GM03348 (cell line): Measurements from ENCODE around the gene MATCAP1.
A peak's percentile ranks its signal among the peaks of the same experiment; 100 is the strongest.

Experiments used
- DNase-seq: peaks from one replicate; pipeline ENCODE4 v3.0.0; 2012; ENCODE audit warnings: low spot score

The MATCAP1 gene

DNA sequence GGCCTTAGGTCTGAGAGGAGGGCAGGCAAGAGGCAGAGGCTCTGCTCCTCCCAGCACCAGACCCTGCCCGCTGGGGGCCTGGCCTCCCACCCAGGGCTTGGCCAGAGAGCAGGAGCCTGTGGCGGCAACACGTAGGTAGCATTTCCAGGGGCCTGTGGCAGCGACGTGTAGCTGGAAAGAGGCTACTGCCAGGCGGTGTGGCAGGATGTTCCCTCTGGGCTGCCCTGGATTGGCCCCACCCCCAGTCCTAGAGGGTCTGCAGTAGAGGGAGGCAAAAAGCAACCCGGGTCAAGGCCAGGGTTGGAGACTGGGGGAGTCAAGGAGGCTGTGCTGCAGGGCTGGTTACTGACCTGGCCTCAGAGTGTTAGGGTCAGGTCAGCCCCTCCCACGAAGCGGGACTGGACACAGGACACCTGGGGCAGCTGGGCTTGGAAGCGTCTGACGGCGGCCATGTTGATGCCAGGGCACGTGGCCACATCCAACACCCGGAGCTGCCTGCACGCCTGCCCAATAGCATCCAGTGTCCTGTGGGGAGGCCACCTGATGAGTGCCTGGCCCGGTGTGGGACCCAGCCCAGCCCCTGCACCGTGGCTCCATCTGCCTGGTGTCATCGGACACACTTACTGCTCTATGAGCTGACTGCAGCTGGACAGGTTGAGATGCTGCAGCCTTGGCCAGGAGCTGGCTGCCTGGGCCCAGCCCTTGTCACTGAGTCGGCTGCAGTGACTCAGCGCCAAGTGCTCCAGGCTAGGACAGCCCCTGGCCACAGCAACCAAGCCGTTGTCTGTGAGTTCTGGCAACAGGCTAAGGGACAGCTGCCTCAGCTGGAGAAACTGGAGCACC, 23.7 kb upstream of the MATCAP1 start:
- peak; percentile 40 for DNase-seq

DNA sequence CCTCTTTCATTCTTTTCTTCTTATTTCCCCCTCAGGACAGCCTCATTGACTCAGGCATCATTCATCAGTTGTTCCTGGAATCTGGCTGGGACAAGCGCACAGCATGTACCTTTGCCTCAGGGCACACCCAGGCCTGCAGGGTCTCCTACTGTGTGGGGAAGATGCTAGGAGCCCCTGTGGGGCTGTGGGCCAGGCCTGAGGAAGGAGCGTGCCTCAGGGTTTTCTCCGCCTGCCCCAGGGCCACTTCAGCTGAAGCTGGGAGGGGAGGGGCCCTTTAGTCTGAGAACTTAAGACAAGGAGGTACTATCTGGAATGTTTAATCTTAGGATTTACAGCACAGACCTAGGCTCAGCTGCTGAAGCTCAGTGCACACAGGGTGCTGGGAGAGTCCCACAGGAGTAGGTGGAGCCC, 23.1 kb upstream of the MATCAP1 start:
- no peak for DNase-seq

DNA sequence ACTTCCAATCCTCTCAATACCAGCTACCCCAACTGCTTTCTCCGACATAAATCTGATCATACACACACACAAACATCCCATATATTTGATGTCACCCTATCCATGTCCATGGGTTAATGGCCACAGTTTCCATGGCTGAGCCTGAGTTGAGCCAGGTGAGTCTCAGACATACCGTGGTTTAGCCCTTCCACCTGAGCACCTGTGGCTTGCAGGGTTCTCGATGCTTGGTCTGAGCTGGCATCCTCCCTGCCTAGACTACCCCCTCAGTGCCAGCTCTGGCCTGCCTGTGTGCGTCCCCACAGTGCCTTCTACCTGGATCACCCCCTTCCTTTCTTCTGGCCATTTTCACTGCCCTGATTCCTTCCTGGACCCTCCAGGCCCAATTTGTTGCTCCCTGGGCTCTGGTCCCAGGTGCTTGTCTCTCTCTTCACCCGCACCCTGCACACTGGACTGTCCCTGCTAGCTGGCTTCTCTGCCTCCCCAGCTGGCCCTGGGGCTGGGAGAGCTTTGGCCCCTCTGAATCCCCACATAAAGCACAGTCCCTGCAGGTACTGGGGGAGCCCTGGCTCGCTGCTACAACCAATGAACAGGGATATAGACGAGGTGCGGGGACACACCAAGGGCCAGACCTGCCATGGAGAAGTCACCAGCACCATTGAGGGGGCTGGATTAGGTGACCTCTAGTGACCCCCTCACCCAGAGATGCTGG, 22.5 kb upstream of the MATCAP1 start:
- DNase-seq = no peak

DNA sequence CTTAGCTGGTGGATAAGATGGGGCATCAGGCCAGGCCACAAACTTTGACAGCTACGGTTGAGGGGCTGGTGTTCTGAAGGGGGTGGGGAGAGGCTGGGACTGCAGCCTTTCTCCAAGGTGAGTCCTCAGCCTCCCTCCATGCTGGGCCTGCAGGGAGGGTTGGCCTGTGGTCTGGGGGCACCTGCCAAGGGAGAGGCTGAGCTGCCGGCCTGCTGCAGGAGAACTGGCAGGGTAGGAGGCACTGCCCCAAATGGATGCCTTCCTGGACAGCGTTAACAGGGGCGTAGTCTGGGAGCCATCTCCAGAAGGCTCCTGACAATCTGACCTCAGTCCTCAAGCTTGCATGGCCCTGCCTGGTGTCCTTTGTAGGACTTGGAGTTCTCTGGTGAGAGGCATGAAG, 20.3 kb upstream of the MATCAP1 start:
- no peak for DNase-seq

DNA sequence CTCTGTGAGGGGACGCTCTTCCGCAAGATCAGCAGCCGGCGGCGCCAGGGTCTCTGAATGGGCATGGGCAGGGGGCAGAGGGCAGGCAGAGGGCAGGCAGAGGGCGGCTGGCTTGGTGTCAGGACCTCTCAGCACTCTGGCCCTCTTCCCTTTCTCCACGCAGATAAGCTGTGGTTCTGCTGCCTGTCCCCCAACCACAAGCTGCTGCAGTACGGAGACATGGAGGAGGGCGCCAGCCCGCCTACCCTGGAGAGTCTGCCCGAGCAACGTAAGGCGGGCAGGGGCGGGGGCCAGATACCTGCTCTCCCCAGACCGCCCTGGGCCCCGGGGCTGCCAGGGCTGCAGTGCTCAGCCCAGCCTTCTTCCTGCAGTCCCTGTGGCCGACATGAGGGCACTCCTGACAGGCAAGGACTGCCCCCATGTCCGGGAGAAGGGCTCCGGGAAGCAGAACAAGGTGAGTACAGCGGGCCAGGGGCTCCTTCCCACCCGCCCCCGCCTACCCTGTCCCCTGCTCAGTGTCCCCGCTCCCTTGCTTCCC, 19.3 kb upstream of the MATCAP1 start:
- DNase-seq = no peak

DNA sequence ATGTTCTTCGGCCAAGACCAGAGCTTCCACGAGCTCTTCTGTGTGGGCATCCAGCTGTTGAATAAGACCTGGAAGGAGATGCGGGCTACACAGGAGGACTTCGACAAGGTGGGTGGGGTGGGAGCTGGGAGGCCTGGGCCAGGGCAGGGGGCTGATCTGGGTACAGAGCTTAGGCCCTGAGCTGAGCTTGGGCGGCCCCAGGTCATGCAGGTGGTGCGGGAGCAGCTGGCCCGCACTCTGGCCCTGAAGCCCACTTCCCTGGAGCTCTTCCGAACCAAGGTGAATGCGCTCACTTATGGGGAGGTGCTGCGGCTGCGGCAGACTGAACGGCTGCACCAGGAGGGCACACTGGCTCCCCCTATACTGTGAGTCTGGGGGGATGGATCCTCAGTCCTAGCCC, 18.7 kb upstream of the MATCAP1 start:
- DNase-seq = no peak

DNA sequence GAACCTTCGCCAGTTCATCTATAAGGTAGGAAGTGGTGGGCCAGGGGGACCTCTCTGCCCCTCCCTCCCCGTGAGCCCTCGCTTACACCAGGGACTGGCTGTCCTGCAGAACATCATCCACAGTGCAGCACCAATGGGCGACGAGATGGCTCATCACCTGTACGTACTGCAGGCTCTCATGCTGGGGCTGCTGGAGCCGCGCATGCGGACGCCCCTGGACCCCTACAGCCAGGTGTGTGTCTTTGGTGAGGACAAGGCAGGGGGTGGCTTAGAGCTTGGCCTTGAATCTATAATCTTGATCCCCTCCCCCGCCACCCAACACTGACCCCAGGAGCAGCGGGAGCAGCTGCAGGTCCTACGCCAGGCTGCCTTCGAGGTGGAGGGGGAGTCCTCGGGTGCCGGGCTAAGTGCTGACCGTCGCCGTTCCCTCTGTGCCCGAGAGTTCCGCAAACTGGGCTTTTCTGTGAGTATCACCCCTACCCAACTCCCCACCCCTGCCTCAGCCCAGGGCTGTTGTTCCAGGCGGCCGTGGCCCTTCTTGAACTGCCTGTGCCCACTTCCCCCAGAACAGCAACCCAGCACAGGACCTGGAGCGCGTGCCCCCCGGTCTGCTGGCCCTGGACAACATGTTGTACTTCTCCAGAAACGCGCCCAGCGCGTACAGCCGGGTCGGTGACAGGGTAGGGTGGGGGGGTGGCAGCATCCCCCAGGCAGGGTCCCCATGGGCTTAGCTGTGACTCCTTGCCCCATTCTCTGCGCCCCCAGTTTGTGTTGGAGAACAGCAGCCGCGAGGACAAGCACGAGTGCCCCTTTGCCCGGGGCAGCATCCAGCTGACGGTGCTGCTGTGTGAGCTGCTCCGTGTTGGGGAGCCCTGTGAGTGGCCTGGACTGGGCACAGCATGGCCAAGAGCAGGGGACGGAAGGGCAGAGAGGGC, 17.9 kb upstream of the MATCAP1 start:
- no peak for DNase-seq

DNA sequence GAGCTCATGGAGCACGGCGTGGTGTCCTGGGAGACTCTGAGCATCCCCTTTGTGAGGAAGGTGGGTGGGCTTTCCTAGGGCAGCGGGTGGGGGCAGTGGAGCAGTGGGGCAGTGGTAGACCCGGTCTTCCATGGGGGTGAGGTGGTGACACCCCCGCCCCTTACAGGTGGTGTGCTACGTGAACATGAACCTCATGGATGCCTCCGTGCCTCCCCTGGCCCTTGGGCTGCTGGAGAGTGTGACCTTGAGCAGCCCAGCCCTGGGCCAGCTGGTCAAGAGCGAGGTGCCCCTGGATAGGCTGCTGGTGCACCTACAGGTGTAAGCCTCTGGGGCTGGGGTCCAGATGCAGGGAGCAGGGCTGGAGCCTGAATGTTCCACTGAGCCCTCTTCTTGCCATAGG, 16.7 kb upstream of the MATCAP1 start:
- no peak for DNase-seq

DNA sequence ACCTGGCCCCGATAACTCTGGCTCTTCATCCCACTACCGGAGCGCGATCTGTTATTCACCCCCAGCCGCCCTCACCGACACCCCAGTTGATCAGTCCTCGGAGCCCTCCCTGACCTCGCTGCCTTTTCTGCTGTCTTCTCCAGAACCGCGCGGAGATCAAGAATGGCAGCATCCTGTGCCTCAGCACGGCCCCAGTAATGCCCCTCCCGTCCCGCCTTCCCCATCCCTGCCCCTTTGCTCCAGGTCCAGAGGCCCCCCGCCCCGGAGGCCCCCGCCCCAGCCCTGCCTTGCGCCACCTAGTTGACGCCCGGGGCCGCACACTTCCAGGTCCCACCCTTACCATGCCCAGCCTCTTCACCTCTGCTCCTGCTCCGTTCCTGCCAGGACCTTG, 16.0 kb upstream of the MATCAP1 start:
- no peak for DNase-seq

DNA sequence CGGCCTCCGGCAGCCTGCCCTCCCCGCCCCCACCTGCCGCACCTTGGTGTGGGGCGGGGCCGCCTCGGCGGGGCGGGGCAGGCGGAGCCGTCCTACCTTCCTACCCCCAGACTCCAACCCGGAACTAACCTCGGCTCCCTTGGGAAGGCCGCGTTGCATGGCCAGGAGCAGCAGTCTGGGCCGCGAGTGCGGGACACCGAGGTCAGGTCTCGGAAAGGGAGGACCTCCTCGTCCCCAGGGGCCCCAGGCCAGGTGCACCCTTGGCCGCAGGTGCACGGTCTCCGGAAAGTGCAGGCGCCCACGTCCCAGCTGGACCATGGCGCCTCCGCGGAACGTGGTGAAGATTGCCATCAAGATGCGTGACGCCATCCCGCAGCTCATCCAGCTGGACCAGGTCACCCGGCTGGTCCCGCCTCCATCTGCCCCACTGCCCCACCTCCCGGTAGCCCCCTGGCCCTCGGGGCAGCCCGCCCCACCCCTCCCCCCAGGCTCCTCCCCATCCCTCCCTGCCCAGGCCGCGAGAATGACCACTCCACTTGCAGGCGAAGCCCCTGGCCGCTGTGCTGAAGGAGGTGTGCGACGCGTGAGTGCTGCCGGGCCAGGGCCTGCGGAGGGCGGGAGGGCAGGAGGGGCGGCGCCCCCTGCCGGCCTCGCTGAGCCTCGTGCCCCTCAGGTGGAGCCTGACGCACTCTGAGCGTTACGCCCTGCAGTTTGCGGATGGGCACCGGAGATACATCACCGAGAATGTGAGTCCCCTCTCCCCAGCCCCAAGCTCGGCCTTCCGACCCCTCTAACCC, 15.4 kb upstream of the MATCAP1 start, which contains the start of gene ELMO3:
Gene ELMO3, plus strand, starts transcription at position 121 of the 797 bp plus-strand sequence. Its CDS starts 196 bp downstream, at position 317.
- DNase-seq = peak; percentile 39

DNA sequence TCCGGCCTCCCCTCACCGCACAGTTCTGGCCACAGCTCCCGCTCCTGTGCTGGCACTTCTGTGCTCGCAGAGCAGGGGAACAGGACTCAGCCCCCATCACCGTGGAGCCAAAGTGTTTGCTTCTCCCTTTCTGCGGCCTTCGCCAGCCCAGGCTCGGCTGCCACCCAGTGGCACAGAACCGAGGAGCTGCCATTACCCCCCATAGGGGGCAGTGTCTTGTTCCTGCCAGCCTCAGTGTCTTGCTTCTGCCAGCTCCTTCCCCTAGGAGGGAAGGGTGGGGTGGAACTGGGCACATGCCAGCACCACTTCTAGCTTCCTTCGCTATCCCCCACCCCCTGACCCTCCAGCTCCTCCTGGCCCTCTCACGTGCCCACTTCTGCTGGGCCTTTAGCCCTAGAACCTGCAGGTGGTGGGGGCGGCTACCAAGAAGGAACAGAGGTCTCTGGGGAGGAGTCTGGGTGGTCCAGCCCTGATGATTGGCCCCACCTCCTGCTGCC, 14.5 kb upstream of the MATCAP1 start:
- peak; percentile 75 for DNase-seq

DNA sequence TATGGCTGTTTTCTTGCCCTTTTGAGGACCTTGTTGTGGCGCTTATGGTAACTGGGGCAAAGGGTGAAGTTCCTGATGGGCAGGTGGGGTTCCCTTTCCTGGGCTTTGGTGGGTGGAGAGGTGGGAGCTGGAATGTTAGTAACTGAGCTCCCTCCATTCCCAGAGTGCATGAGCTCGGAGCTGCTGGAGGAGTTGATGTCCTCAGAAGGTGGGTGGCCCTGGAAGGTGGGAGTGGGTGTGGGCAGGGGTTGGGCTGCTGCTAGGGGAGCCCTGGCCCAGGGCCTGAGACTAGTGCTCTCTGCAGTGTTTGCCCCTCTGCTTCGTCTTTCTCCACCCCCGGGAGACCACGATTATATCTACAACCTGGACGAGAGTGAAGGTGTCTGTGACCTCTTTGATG, 13.9 kb upstream of the MATCAP1 start:
- DNase-seq = no peak

DNA sequence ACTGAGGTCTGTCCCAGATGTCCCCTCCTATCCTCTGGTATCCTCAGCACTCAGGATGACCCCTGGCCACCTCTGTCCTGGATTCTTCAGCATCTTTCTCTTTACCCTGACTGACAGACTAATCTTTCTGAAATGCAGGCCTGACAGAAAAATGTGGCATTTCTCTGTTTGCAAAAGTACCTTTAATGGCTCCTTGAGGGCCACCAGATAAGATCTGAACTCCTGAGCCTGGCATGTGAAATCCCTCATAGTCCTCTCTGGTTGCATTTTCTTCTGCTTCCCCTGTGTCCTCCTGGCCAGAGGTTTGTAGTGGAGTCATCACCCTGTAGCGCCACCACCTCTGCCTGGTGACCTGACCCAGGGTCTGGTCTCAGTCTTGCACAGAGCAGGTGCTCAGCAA, 13.1 kb upstream of the MATCAP1 start:
- no peak for DNase-seq

DNA sequence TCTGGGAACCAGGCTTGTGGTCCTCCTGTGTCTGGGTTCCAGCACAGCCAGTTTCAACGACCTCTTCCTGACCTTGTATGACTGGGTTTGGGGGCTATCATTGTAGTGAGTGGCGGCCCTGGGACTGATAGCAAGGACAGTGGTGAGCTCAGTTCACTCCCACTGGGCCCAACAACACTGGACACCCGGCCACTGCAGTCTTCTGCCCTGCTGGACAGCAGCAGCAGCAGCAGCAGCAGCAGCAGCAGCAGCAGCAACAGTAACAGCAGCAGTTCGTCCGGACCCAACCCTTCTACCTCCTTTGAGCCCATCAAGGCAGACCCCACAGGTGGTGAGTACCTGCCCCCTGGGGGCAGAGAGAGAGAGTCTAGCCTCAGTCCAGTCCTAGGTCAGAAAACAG, 11.9 kb upstream of the MATCAP1 start:
- no peak for DNase-seq

DNA sequence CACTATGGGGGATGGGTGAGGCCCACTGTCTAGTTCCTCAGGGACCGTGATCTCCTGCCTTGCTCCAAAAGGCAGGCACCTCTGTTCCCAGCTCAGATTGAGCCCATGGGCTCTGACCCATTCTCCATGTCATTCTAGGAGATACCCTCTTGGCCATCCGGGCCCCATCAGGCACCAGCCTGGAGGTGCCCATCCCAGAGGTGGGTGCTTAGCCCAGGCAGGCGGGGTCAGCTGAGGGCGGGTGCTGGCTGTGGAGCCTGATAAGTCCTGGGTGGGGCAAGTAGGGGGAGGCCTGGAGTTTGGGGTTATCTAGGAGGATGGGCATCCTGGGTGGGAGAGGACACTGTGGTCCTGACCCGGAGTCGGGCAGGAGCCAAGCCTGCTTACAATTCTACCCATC, 10.5 kb upstream of the MATCAP1 start:
- DNase-seq = no peak

DNA sequence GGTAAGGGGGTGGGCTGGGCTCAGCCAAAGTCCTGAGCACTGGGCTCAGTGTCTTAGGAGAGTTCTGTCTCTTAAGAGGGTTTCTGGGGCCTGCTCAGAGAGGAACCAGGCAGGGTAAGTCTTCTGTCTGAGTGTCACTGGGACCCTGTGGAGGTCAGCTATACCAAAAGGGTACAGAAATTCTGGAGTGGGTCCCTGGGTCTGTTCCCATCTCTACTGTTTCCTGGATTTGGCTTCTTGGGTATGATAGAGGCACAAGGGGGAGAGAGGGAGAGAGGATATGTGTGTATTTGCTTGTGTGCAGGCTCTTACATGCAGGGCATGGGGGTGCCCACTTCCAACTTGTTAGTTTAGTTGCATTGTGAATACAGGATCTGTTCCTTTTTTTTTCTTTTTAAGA, 9.8 kb upstream of the MATCAP1 start:
- DNase-seq = no peak

DNA sequence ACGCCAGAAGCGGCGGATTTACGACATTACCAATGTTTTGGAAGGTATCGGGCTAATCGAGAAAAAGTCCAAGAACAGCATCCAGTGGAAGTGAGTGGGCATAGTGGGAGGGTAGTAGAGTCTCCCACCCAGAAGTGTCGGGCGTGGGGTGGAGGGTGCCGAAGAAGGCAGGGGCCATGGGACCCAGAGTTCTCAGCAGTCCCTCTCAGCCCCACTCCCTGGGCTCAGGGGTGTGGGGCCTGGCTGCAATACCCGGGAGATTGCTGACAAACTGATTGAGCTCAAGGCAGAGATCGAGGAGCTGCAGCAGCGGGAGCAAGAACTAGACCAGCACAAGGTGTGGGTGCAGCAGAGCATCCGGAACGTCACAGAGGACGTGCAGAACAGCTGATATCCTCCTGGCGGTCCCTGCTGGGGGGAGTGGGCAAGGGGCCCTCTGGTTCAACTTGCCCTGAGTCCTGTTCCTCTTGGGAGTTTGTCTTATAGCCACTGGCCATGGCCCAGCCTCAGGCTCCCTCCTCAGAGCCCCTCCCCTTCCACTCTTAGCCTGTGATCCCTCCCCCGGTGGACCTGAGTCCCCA, 9.1 kb upstream of the MATCAP1 start:
- no peak for DNase-seq

DNA sequence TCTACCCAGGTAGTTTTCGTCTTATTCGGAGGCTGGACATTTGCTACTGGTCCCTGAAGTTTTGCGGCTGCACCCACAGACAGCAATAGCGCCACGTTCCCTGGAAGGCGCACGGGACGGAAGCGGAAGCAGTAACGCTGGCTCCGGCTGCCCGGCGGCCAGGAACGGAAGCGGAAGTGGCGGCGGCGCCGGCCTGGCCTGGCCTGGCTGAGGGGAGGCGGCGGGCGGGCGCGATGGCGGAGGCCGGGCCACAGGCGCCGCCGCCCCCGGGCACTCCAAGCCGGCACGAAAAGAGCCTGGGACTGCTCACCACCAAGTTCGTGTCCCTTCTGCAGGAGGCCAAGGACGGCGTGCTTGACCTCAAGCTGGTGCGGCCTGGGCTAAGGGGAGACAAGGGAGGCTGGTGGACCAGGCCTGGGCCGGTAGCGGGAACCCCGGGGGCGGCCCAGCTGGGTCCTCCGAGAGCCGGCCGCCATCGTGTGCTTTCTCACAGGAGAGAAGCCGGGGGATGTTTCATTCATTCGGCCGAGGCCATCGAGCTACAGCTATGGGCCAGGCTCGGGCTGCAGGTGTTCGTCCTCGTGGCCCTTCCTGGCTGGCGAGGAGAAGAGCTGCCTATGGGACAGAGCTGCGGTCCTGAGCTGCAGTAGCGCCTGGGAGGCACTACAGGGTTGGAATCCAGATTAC, 8.4 kb upstream of the MATCAP1 start, which contains the start of gene E2F4:
Gene E2F4, plus strand, starts transcription at position 161 of the 687 bp plus-strand sequence. Its CDS starts 73 bp downstream, at position 234.
- peak; percentile 97 for DNase-seq

DNA sequence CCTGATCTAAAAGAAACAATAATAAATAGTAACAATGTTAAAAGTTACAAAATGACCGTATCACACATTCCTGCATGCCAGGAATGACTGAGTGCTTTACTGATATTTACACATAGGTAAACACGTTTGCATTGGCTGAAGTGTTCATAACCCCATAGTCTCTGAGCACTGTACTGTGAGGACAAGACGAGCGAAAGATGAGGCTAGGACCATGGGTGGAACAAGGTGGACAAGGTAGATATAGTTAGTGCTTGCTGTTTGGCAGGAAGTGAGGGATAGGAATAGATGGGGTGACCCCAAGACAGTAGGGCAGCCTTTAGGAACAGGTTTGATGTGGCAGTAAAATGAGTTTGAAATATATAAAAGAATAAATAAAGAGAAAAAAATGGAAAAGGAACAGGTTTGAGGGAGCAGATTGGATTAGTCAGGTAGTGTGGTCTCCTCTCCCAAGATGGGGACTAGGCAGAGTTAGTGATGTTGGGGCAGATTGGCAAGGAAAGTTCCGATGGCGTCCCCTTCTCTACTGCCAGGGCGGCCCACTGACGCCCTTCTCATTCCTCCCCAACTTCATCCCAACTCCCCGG, 7.7 kb upstream of the MATCAP1 start:
- DNase-seq = no peak
